IMR-90 (cell line): Measurements from ENCODE around the gene ADAMTS16. TPM values are rescaled to one million over a fixed set of nuclear protein-coding genes. Genes with fewer than 3 reads are reported as not detected.

Experiments used
- ATAC-seq: fragments of 200-7000 bp; cut with Tn5 transposase; 2 replicates; pipeline ENCODE4 v1.9.1; 2020; ENCODE audit warnings: low read depth, mild to moderate bottlenecking, moderate library complexity
- BruUV-seq: library from RNA; stranded (reverse); fragments of 400-500 nt; replicated peaks from 2 replicates; lab custom pipeline; 2021; lab: Mats Ljungman, UMichigan
- CTCF ChIA-PET: fragments of 300-600 bp; formaldehyde crosslinking; extraction: SDS; loops from one replicate; lab custom pipeline; 2021; ENCODE audit warnings: antibody characterized with exemption; lab: Yijun Ruan, JAX
- POLR2A ChIA-PET: fragments of 300-600 bp; sonication (Branson Sonifier 250); formaldehyde crosslinking; loops from one replicate; lab custom pipeline; 2022; ENCODE audit warnings: antibody characterized with exemption; ENCODE audit not compliant: unreplicated experiment; lab: Charles Lee
- DNase-seq: peaks from one replicate; pipeline ENCODE4 v3.0.0; 2013
- H2AFZ ChIP-seq: replicated peaks from 2 replicates; pipeline ENCODE3; 2013; ENCODE audit warnings: low read length, mild to moderate bottlenecking; ENCODE audit not compliant: poor library complexity
- H2AK5ac ChIP-seq: 2 replicates; pipeline ENCODE4 v1.6.1; 2013; ENCODE audit warnings: low read depth, low read length, inconsistent platforms
- H2AK9ac ChIP-seq: replicated peaks from 2 replicates; pipeline ENCODE3; 2013; ENCODE audit warnings: mild to moderate bottlenecking, low read depth, low read length, moderate library complexity; ENCODE audit not compliant: poor library complexity
- H2BK120ac ChIP-seq: 2 replicates; pipeline ENCODE4 v1.6.1; 2013; ENCODE audit warnings: low read depth, low read length, inconsistent platforms
- H2BK15ac ChIP-seq: 3 replicates; pipeline ENCODE4 v1.6.1; 2013; ENCODE audit warnings: low read depth, low read length, inconsistent platforms
- H2BK20ac ChIP-seq: 2 replicates; pipeline ENCODE4 v1.6.1; 2013; ENCODE audit warnings: low read depth, mild to moderate bottlenecking, inconsistent platforms, low read length, moderate library complexity
- H2BK5ac ChIP-seq: 2 replicates; pipeline ENCODE4 v1.6.1; 2013; ENCODE audit warnings: mild to moderate bottlenecking, low read depth, low read length, inconsistent platforms; ENCODE audit not compliant: poor library complexity, severe bottlenecking
- H3K14ac ChIP-seq: replicated peaks from 2 replicates; pipeline ENCODE4 v1.6.1; 2013; ENCODE audit warnings: low read depth, low read length, inconsistent platforms
- H3K18ac ChIP-seq: 2 replicates; pipeline ENCODE4 v1.6.1; 2013; ENCODE audit warnings: low read depth, low read length, control low read depth
- H3K23ac ChIP-seq: 2 replicates; pipeline ENCODE4 v1.6.1; 2013; ENCODE audit warnings: low read depth, low read length, inconsistent platforms
- H3K27ac ChIP-seq: 2 replicates; pipeline ENCODE4 v1.5.1; 2013; ENCODE audit warnings: mild to moderate bottlenecking, control low read depth, low read length; ENCODE audit not compliant: insufficient read depth
- H3K27me3 ChIP-seq: 2 replicates; pipeline ENCODE4 v1.6.1; 2013; ENCODE audit warnings: low read length; ENCODE audit not compliant: control insufficient read depth, insufficient read depth
- H3K36me3 ChIP-seq: 2 replicates; pipeline ENCODE4 v1.6.1; 2013; ENCODE audit warnings: low read length, mixed read lengths; ENCODE audit not compliant: control insufficient read depth, insufficient read depth
- H3K4ac ChIP-seq: 2 replicates; pipeline ENCODE4 v1.6.1; 2013; ENCODE audit warnings: low read depth, low read length, inconsistent platforms
- H3K4me1 ChIP-seq: 2 replicates; pipeline ENCODE4 v1.6.1; 2013; ENCODE audit warnings: low read length, mixed read lengths; ENCODE audit not compliant: control insufficient read depth, insufficient read depth
- H3K4me2 ChIP-seq: 2 replicates; pipeline ENCODE4 v1.6.1; 2013; ENCODE audit warnings: low read depth, mild to moderate bottlenecking, control low read depth, low read length, moderate library complexity
- H3K4me3 ChIP-seq: 2 replicates; pipeline ENCODE4 v1.5.1; 2013; ENCODE audit warnings: low read depth, mild to moderate bottlenecking, control low read depth, low read length, moderate library complexity; ENCODE audit not compliant: insufficient read depth
- H3K56ac ChIP-seq: 2 replicates; pipeline ENCODE4 v1.6.1; 2013; ENCODE audit warnings: low read length, inconsistent platforms; ENCODE audit not compliant: insufficient read depth; ENCODE audit errors: extremely low read depth
- H3K79me1 ChIP-seq, 2 experiments: 2 replicates each; pipeline ENCODE4 v1.6.1; 2013; ENCODE audit warnings: low read length in 2 of 2, inconsistent platforms in 1 of 2, low read depth in 1 of 2
- H3K9ac ChIP-seq: 2 replicates; pipeline ENCODE4 v1.6.1; 2013; ENCODE audit warnings: low read depth, low read length, control low read depth
- H3K9me1 ChIP-seq: 2 replicates; pipeline ENCODE4 v1.6.1; 2013; ENCODE audit warnings: low read length, inconsistent platforms; ENCODE audit not compliant: insufficient read depth
- H3K9me3 ChIP-seq: 2 replicates; pipeline ENCODE4 v1.6.1; 2013; ENCODE audit warnings: low read length; ENCODE audit not compliant: control insufficient read depth, insufficient read depth
- H4K20me1 ChIP-seq: 2 replicates; pipeline ENCODE4 v1.6.1; 2013; ENCODE audit warnings: low read length, inconsistent platforms; ENCODE audit not compliant: insufficient read depth
- H4K5ac ChIP-seq: 2 replicates; pipeline ENCODE4 v1.6.1; 2013; ENCODE audit warnings: mild to moderate bottlenecking, low read depth, low read length, control low read depth
- H4K8ac ChIP-seq, 2 experiments: 2 replicates each; pipeline ENCODE4 v1.6.1; 2013; ENCODE audit warnings: low read depth in 2 of 2, low read length in 2 of 2, control low read depth in 1 of 2, inconsistent platforms in 1 of 2
- H4K91ac ChIP-seq: 2 replicates; pipeline ENCODE4 v1.6.1; 2013; ENCODE audit warnings: low read depth, low read length, inconsistent platforms; ENCODE audit not compliant: insufficient read depth
- CHD1 ChIP-seq: IDR thresholded peaks from 2 replicates; pipeline ENCODE4 v1.6.1; 2012; ENCODE audit warnings: low read depth, low read length, improper control_type of control experiment
- MAZ ChIP-seq: IDR thresholded peaks from 2 replicates; pipeline ENCODE4 v1.6.1; 2012; ENCODE audit warnings: low read depth, mild to moderate bottlenecking, low read length, improper control_type of control experiment, moderate library complexity, borderline replicate concordance
- MXI1 ChIP-seq: IDR thresholded peaks from 2 replicates; pipeline ENCODE4 v1.6.1; 2012; ENCODE audit warnings: low read depth, mild to moderate bottlenecking, low read length, moderate library complexity, borderline replicate concordance
- NFE2L2 ChIP-seq: fragments of 150-350 bp; IDR thresholded peaks from 2 replicates; pipeline ENCODE4 v1.6.1; 2016; ENCODE audit warnings: low read depth, mild to moderate bottlenecking, low read length
- RAD21 ChIP-seq: IDR thresholded peaks from 2 replicates; pipeline ENCODE4 v1.6.1; 2012; ENCODE audit warnings: low read length, improper control_type of control experiment
- RFX5 ChIP-seq: IDR thresholded peaks from 2 replicates; pipeline ENCODE4 v1.8.0; 2012; ENCODE audit warnings: low read depth, mild to moderate bottlenecking, low read length, moderate library complexity
- WGBS, 2 experiments: methylation state at CpG; one replicate each; pipeline versions ENCODE4 v1.1.5 to v1.1.7; 2013; ENCODE audit warnings: missing lambda C conversion rate in 2 of 2; ENCODE audit not compliant: insufficient read length in 1 of 2; ENCODE audit errors: extremely low coverage in 2 of 2; 5-methylcytosine and 5-hydroxymethylcytosine counted together
- dilution Hi-C: fragments of 300-500 bp; cut with HindIII; formaldehyde crosslinking; loops from one replicate; pipeline ENCODE4 v1.14.3; 2018; ENCODE audit warnings: low sequenced_read_pairs; ENCODE audit not compliant: unreplicated experiment
- in situ Hi-C: fragments of 300-500 bp; cut with MboI; formaldehyde crosslinking; loops from 3 replicates; pipeline ENCODE4 v1.14.3; 2019; ENCODE audit warnings: low sequenced_read_pairs, inconsistent platforms, mixed read lengths
- intact Hi-C: fragments of 100-400 bp; cut with micrococcal nuclease; formaldehyde crosslinking; loops from 2 replicates; pipeline ENCODE4 v1.10.0; 2022
- polyA plus RNA-seq, 3 experiments: library from polyadenylated mRNA; depleted of rRNA; stranded (reverse); fragments of >200 nt; gene quantifications; 2 replicates each; pipeline ENCODE4 v1.2.3, GENCODE V29; 2012; ENCODE audit warnings: low replicate concordance in 1 of 3
- total RNA-seq: library from RNA; depleted of rRNA; stranded (reverse); fragments of >200 nt; gene quantifications from 2 replicates; pipeline ENCODE4 v1.2.3, GENCODE V29; 2012
- TF ChIP-seq, protein P1 (sequence below): fragments of 150-350 bp; IDR thresholded peaks from 2 replicates; pipeline ENCODE4 v1.6.1; 2017; ENCODE audit warnings: mild to moderate bottlenecking, antibody characterized with exemption, low read length, low read depth

ADAMTS16 gene
- total and polyA plus RNA-seq, 2 of the 4 experiments (the other 2 are of a cell fraction), result 0.09 to 0.18 TPM

DNA sequence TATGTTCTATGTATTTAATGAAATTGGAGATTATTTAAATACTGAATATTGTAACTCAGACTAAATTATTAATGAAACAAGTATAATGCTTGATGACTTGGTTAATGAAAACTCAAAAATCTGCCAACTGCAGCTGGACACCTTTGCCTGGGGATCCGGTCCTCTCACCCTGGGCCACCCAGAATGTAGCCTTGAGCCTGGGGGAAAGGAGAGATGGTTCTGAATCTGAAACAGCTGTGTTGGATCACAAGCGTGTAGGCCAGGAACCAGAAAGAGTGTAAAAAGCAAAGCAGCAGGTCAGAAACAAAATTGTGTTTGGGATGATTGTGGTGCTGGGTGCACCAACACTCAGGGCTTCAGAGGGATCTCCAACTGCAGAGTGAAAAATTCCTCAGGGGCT lies 38.5 kb downstream of the ADAMTS16 start:
- no peak for TF ChIP-seq CHD1
- no peak for TF ChIP-seq RFX5
- TF ChIP-seq MXI1, result no peak
- TF ChIP-seq MAZ, result no peak
- TF ChIP-seq, protein P1, sequence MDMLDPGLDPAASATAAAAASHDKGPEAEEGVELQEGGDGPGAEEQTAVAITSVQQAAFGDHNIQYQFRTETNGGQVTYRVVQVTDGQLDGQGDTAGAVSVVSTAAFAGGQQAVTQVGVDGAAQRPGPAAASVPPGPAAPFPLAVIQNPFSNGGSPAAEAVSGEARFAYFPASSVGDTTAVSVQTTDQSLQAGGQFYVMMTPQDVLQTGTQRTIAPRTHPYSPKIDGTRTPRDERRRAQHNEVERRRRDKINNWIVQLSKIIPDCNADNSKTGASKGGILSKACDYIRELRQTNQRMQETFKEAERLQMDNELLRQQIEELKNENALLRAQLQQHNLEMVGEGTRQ, result no peak
- no peak for TF ChIP-seq RAD21
- TF ChIP-seq NFE2L2, result no peak
- no peak overlapping the region for H3K9ac ChIP-seq
- H3K23ac ChIP-seq, result no peak overlapping the region
- ChIA-PET POLR2A (no interaction called here), CTCF (no interaction called here)
- H3K56ac ChIP-seq, result no peak overlapping the region
- H4K5ac ChIP-seq, result no peak overlapping the region
- no peak overlapping the region for H3K4me2 ChIP-seq
- H3K27me3 ChIP-seq, result no peaks in the 10 kb centered on the region
- H2AFZ ChIP-seq, result no peak overlapping the region
- H3K4me1 ChIP-seq, result no peaks in the 10 kb centered on the region
- no peak overlapping the region for H2AK9ac ChIP-seq
- dilution Hi-C loops, result no loop called here
- no peak overlapping the region for H2AK5ac ChIP-seq
- H3K4me3 ChIP-seq, result no peak overlapping the region
- no peaks in the 10 kb centered on the region for H3K36me3 ChIP-seq
- H2BK20ac ChIP-seq, result no peak overlapping the region
- no peak for ATAC-seq
- DNase-seq, result no peak
- peaks cover 17% of the 10 kb centered on the region for H3K9me3 ChIP-seq
- no peak overlapping the region for H3K14ac ChIP-seq
- H4K91ac ChIP-seq, result no peak overlapping the region
- no peak overlapping the region for H3K27ac ChIP-seq
- in situ Hi-C loops, result no loop called here
- no peak overlapping the region for H2BK120ac ChIP-seq
- no peaks in the 10 kb centered on the region for H3K9me1 ChIP-seq
- H2BK15ac ChIP-seq, result no peak overlapping the region
- no peak overlapping the region for H4K8ac ChIP-seq
- H4K20me1 ChIP-seq, result no peaks in the 10 kb centered on the region
- H2BK5ac ChIP-seq, result no peak overlapping the region
- no peaks in the 10 kb centered on the region for H3K79me1 ChIP-seq
- no TSS peak for BruUV-seq
- H3K18ac ChIP-seq, result no peak overlapping the region
- 0% methylated on average over 1 of the region's 2 CpGs; no CpG with 5 or more reads in 1 of the 2 experiments for WGBS, 2 experiments
- H3K4ac ChIP-seq, result no peak overlapping the region
- intact Hi-C loops, result no loop called here
